ENCODE measurements around the gene EFS. TPM values are rescaled to one million over a fixed set of nuclear protein-coding genes. Genes with fewer than 3 reads are reported as not detected.

EFS gene
- total and polyA plus RNA-seq, 2 of the 8 experiments (the other 6 are each of a cell fraction or from before 2014, with no cell fraction given): 27.8 to 28.6 TPM

DNA sequence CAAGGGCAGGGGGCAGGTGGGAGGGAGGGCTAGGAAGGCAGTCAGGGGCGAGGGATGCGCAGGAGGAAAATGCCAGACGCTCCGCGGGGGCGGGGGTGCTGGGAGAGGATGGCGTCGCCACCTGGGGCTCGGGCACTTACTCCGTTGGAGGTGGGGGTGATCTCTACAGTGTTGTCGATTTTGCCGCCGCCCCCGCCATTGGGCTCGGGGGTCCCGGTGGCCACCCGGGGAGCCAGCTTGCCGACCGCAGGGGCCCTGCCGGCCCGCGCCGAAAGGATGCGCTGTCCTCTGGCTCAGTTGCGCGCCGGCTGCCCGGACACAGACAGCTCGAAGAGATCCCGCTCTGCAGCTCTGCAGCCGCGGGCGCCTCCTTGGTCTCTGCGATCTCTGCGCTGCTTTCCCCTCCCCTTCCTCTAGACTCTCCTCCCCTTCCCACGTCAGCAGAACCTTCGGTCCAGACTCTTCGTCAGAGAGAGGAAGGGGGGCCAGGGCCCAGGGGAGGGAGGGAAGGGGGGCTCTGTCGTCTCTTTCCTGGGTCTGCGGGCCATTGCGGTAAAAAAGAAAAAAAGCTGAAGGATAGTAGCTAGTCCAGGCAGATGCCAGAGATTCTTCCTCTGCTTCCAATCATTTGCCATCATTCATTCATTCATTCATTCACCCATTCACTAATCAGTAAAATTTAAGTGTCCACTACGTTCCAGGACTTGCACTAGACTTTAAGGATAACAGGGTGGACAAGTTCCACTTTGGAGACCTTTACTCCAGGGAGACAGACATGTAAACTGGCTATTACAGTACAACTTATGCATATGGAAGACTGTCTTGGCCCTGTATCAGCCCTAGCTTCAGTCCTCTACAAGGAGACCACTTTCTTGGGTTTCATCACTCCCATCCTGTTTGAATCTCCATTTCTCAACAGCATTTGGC lies 12.2 kb downstream of the EFS start, which contains the start of gene SLC22A17:
SLC22A17 (minus strand) TSS at position 382 of the 927 bp plus-strand sequence.
- H3K4ac ChIP-seq (replicated peaks; ENCODE audit: insufficient read length, low read depth, low read length): no peak within 1 kb of the TSS
- H3K56ac ChIP-seq (replicated peaks; ENCODE audit: insufficient read length, low read depth, low read length): peak within 1 kb of the TSS; percentile 34
- no peaks in the 10 kb centered on the region for H3K79me2 ChIP-seq (ENCODE audit: control insufficient read depth in 1 of 2, insufficient read depth in 2 of 2, low read length in 2 of 2)
- H3K4me1 ChIP-seq (replicated peaks in 1 of 4; ENCODE audit: control insufficient read depth in 3 of 4, insufficient read depth in 4 of 4, low read length in 3 of 4): peaks cover 0 to 3% (median 2%) of the 10 kb centered on the region in 4 experiments; a peak in 4 of 7 replicates
- peak within 1 kb of the TSS; percentile 50; the same call in 1 of the 2 replicates for H2BK12ac ChIP-seq (ENCODE audit: low read depth, low read length)
- CTCF ChIA-PET (ENCODE audit: partially characterized antibody): interaction anchor here (0.6 to 20.9 kb wide), 14 partner anchors 8 to 294 kb away, joined by 3 to 333 read pairs (median 4); partner anchors contain the start of genes CMTM5, IL25, MYH7 and PABPN1
- H4K8ac ChIP-seq (ENCODE audit: extremely low read depth, insufficient read depth, low read length): peak within 1 kb of the TSS; percentile 19; the same call in 1 of the 2 replicates
- H2BK20ac ChIP-seq (ENCODE audit: low read length): no peak within 1 kb of the TSS
- H4K5ac ChIP-seq (ENCODE audit: insufficient read length, low read depth, low read length): no peak within 1 kb of the TSS
- peak within 1 kb of the TSS; percentile 71; the same call in 1 of the 2 replicates for H2BK5ac ChIP-seq (ENCODE audit: low read depth, low read length)
- peak within 1 kb of the TSS; percentile 41; the same call in 1 of the 2 replicates for H2AK5ac ChIP-seq (ENCODE audit: low read depth, low read length)
- H3K27ac ChIP-seq (ENCODE audit: low read depth, low read length): 0 out of 2 replicates have a peak within 1 kb of the TSS, but pooled peaks have one; percentile 8
- H3K27me3 ChIP-seq (replicated peaks in 1 of 4; ENCODE audit: control insufficient read depth in 3 of 4, extremely low read depth in 1 of 4, insufficient read depth in 3 of 4, low read length in 3 of 4): peaks cover 0 to 14% (median 10%) of the 10 kb centered on the region in 4 experiments; a peak in 6 of 7 replicates
- no peaks in the 10 kb centered on the region for H3K79me1 ChIP-seq (ENCODE audit: low read depth, low read length)
- peak in 1 of 2 experiments; percentile 86 for DNase-seq (ENCODE audit: low read depth in 1 of 2, low spot score in 2 of 2)
- no peak within 1 kb of the TSS for H4K91ac ChIP-seq (replicated peaks; ENCODE audit: insufficient read length, low read length)
- no peak within 1 kb of the TSS for H3K14ac ChIP-seq (ENCODE audit: insufficient read length)
- peak within 1 kb of the TSS; percentile 59 to 92 for H3K4me2 ChIP-seq (ENCODE audit: insufficient read depth in 1 of 2, low read depth in 2 of 2, low read length in 2 of 2)
- H3K23ac ChIP-seq (ENCODE audit: insufficient read length): no peak within 1 kb of the TSS
- H2AFZ ChIP-seq (ENCODE audit: low read length): 0 out of 2 replicates have a peak within 1 kb of the TSS, but pooled peaks have one; percentile 19
- peaks cover 0 to 3% of the 10 kb centered on the region in 2 experiments for H4K20me1 ChIP-seq (replicated peaks in 1 of 2; ENCODE audit: control insufficient read depth in 1 of 2, insufficient read depth in 2 of 2, low read length in 2 of 2)
- WGBS, 2 experiments (ENCODE audit: extremely low coverage in 1 of 2, insufficient coverage in 1 of 2, insufficient read length in 1 of 2, insufficient replicate concordance in 2 of 2, low coverage in 1 of 2, low lambda C conversion rate in 2 of 2, missing lambda C conversion rate in 1 of 2): 7% methylated on average over 8 of the region's 42 CpGs; no CpG with 5 or more reads in 1 of the 2 experiments
- peak within 1 kb of the TSS; percentile 37 to 84 (median 73) for H3K4me3 ChIP-seq (ENCODE audit: extremely low read depth in 1 of 4, insufficient read depth in 2 of 4, low read depth in 3 of 4, low read length in 4 of 4)
- POLR2A ChIA-PET (ENCODE audit: partially characterized antibody): interaction anchor here (0.6 to 6.4 kb wide), 13 partner anchors 11 to 214 kb away, joined by 3 to 73 read pairs (median 4); partner anchors contain the start of genes CMTM5, EFS and PABPN1
- peak within 1 kb of the TSS in 2 of 4 experiments; percentile 29 to 38; a peak in 4 of 7 replicates for H3K9ac ChIP-seq (replicated peaks in 1 of 4; ENCODE audit: extremely low read depth in 1 of 4, low read depth in 3 of 4, low read length in 3 of 4)
- no peak within 1 kb of the TSS for H2BK15ac ChIP-seq (ENCODE audit: low read length)
- peaks cover 10% of the 10 kb centered on the region for H3K23me2 ChIP-seq (ENCODE audit: low read depth, low read length)
- no peak within 1 kb of the TSS for H2BK120ac ChIP-seq (replicated peaks; ENCODE audit: low read depth, low read length)
- peak within 1 kb of the TSS; percentile 38 for H3K18ac ChIP-seq (ENCODE audit: extremely low read depth, low read length)
- H3K36me3 ChIP-seq (ENCODE audit: control insufficient read depth in 2 of 4, insufficient read depth in 4 of 4, low read length in 3 of 4): peaks cover 0 to 10% (median 3%) of the 10 kb centered on the region in 4 experiments; a peak in 3 of 8 replicates
- FAIRE-seq: no peak
- H3K9me3 ChIP-seq (ENCODE audit: insufficient read depth in 2 of 2, low read depth in 1 of 2, low read length in 1 of 2): no peaks in the 10 kb centered on the region
- TF ChIP-seq RNF2 (IDR thresholded peaks at IDR 0.05; ENCODE audit: borderline replicate concordance, low read depth, low read length, missing control alignments, poor library complexity, severe bottlenecking) (no peak), SP1 (IDR thresholded peaks at IDR 0.05; ENCODE audit: low read depth, low read length) (no peak), MAFK (IDR thresholded peaks at IDR 0.05; ENCODE audit: low read depth, low read length) (no peak), RFX5 (IDR thresholded peaks at IDR 0.05; ENCODE audit: borderline replicate concordance, low read depth, low read length) (no peak), ZNF274 (IDR thresholded peaks at IDR 0.05; ENCODE audit: borderline replicate concordance, extremely low read depth, low read length) (no peak), CTBP2 (IDR thresholded peaks at IDR 0.05; ENCODE audit: borderline replicate concordance, insufficient read depth, insufficient read length, low read length) (no peak), SP2 (IDR thresholded peaks at IDR 0.05; ENCODE audit: low read length) (no peak), HDAC2 (IDR thresholded peaks at IDR 0.05; ENCODE audit: borderline replicate concordance in 1 of 2, low read depth in 2 of 2, low read length in 2 of 2) (no peak), CBX5 (IDR thresholded peaks at IDR 0.05; ENCODE audit: low read depth, low read length) (no peak)
